Natural killer cell treated with Interleukin-12 subunit alpha and Interleukin-12 subunit beta and Interleukin-15 and Interleukin-18, amount 100 ng/mL, for 72 hours (primary cell): ENCODE results near the gene PSENEN. TPM values are rescaled to one million over a fixed set of nuclear protein-coding genes. Genes with fewer than 3 reads are reported as not detected.

Experiments used
- ATAC-seq, 2 donors: fragments of 150-1000 bp; cut with Tn5 transposase in 1 of 2; sonication (Bioruptor Pico), chemical (Tn5 transposase) in 1 of 2; 2 replicates each; pipeline ENCODE4 v1.10.0; 2021
- DNase-seq: peaks from one replicate; pipeline ENCODE4 v3.0.0; 2022; ENCODE audit warnings: low spot score
- H3K27ac Mint-ChIP-seq, 2 donors: 1 replicate in 1 of 2; 2 replicates in 1 of 2; pipeline ENCODE4 v1.8.0; 2022; ENCODE audit warnings: mixed read lengths in 2 of 2, mild to moderate bottlenecking in 1 of 2, moderate library complexity in 1 of 2
- H3K27me3 Mint-ChIP-seq, 2 donors: 1 replicate in 1 of 2; 2 replicates in 1 of 2; pipeline ENCODE4 v1.8.0; 2022; ENCODE audit warnings: mixed read lengths in 2 of 2
- H3K36me3 Mint-ChIP-seq: one replicate; pipeline ENCODE4 v1.8.0; 2022; ENCODE audit warnings: mixed read lengths
- H3K4me1 Mint-ChIP-seq, 2 donors: 1 replicate in 1 of 2; 2 replicates in 1 of 2; pipeline ENCODE4 v1.8.0; 2022; ENCODE audit warnings: low read depth in 2 of 2, mixed read lengths in 2 of 2, mild to moderate bottlenecking in 1 of 2
- H3K4me3 Mint-ChIP-seq: one replicate; pipeline ENCODE4 v1.8.0; 2022; ENCODE audit warnings: mixed read lengths
- H3K9me3 Mint-ChIP-seq: 2 replicates; pipeline ENCODE4 v1.8.0; 2022; ENCODE audit warnings: mixed read lengths
- total RNA-seq, 2 donors: library from RNA; stranded (reverse); gene quantifications; one replicate each; pipeline ENCODE4 v1.2.3, GENCODE V29; 2022

PSENEN gene
- 10 to 100 TPM; 66.4 to 84.2 TPM for total RNA-seq

- peak; percentile 77 to 82 for ATAC-seq
- Mint-ChIP-seq H3K27me3 (no peaks in the 10 kb centered on the region), H3K4me1 (peaks cover 51 to 57% of the 10 kb centered on the region in 2 donors)
Observed at GRCh38 chr19:35745328-35746086, at the start of gene PSENEN, which contains the start of gene U2AF1L4. PSENEN (plus strand) TSS chr19:35745651; CDS start chr19:35745931, 280 bp downstream. U2AF1L4 (minus strand) TSS chr19:35745418; CDS start chr19:35745391, 27 bp downstream.

GRCh38 chr19:35695895-35696422 is 49.5 kb upstream of the PSENEN start:
- Mint-ChIP-seq H3K4me1 (peaks cover 0 to 20% of the 10 kb centered on the region in 2 donors), H3K27ac (no peak overlapping the region), H3K4me3 (no peak overlapping the region), H3K27me3 (no peaks in the 10 kb centered on the region), H3K36me3 (no peaks in the 10 kb centered on the region), H3K9me3 (no peaks in the 10 kb centered on the region)
- ATAC-seq (no peak), DNase-seq (no peak)

More at GRCh38 chr19:35745328-35746086, at the start of gene PSENEN, which contains the start of gene U2AF1L4:
- H3K4me3 Mint-ChIP-seq = peak within 1 kb of the TSS; percentile 98
- peak; percentile 99 for DNase-seq
- peak within 1 kb of the TSS; percentile 94 to 97 for H3K27ac Mint-ChIP-seq
- H3K9me3 Mint-ChIP-seq = no peaks in the 10 kb centered on the region
- H3K36me3 Mint-ChIP-seq = no peaks in the 10 kb centered on the region

- Mint-ChIP-seq H3K36me3 (no peaks in the 10 kb centered on the region), H3K27ac (peak overlapping the region in 1 of 2 donors; percentile 25), H3K9me3 (no peaks in the 10 kb centered on the region), H3K4me1 (peaks cover under 1 to 20% of the 10 kb centered on the region in 2 donors), H3K4me3 (no peak overlapping the region), H3K27me3 (no peaks in the 10 kb centered on the region)
- DNase-seq = no peak
- ATAC-seq = no peak
Observed at GRCh38 chr19:35696835-35697234, 48.6 kb upstream of the PSENEN start.

GRCh38 chr19:35702223-35703012 is 43.0 kb upstream of the PSENEN start:
- peaks cover 9 to 14% of the 10 kb centered on the region in 2 donors for H3K4me1 Mint-ChIP-seq
- H3K27ac Mint-ChIP-seq = peak overlapping the region; percentile 85 to 98
- H3K27me3 Mint-ChIP-seq = peaks cover 0 to 3% of the 10 kb centered on the region in 2 donors
- H3K9me3 Mint-ChIP-seq = no peaks in the 10 kb centered on the region
- DNase-seq = peak; percentile 96
- peak overlapping the region; percentile 98 for H3K4me3 Mint-ChIP-seq
- H3K36me3 Mint-ChIP-seq = no peaks in the 10 kb centered on the region
- ATAC-seq = peak; percentile 99 to 100

GRCh38 chr19:35703343-35703742 is 42.1 kb upstream of the PSENEN start:
- Mint-ChIP-seq H3K4me1 (peaks cover 9 to 16% of the 10 kb centered on the region in 2 donors), H3K4me3 (peak overlapping the region; percentile 98), H3K9me3 (no peaks in the 10 kb centered on the region), H3K36me3 (no peaks in the 10 kb centered on the region), H3K27ac (no peak overlapping the region), H3K27me3 (peaks cover 0 to 3% of the 10 kb centered on the region in 2 donors)
- DNase-seq = no peak
- ATAC-seq = no peak

- Mint-ChIP-seq H3K4me3 (no peak within 1 kb of the TSS), H3K36me3 (no peaks in the 10 kb centered on the region), H3K4me1 (peaks cover 9 to 15% of the 10 kb centered on the region in 2 donors), H3K9me3 (no peaks in the 10 kb centered on the region), H3K27ac (no peak within 1 kb of the TSS), H3K27me3 (peaks cover 0 to 3% of the 10 kb centered on the region in 2 donors)
- DNase-seq (no peak), ATAC-seq (no peak)
Observed at GRCh38 chr19:35704218-35704617, 41.2 kb upstream of the PSENEN start, which contains the start of gene ZBTB32. ZBTB32 (plus strand) TSS chr19:35704558; CDS start chr19:35714627, 10,069 bp downstream.

- Mint-ChIP-seq H3K9me3 (no peaks in the 10 kb centered on the region), H3K4me3 (peak overlapping the region; percentile 17), H3K4me1 (peaks cover 23 to 27% of the 10 kb centered on the region in 2 donors), H3K27ac (peak overlapping the region in 1 of 2 donors; percentile 46), H3K36me3 (no peaks in the 10 kb centered on the region), H3K27me3 (no peaks in the 10 kb centered on the region)
- ATAC-seq (no peak), DNase-seq (no peak)
Observed at GRCh38 chr19:35708391-35708790, 37.1 kb upstream of the PSENEN start.

- ATAC-seq = peak; percentile 63 to 66
- DNase-seq = peak; percentile 80
- Mint-ChIP-seq H3K27ac (peak overlapping the region; percentile 96 to 99), H3K27me3 (no peaks in the 10 kb centered on the region), H3K4me3 (peak overlapping the region; percentile 88), H3K9me3 (no peaks in the 10 kb centered on the region), H3K4me1 (peaks cover 41 to 44% of the 10 kb centered on the region in 2 donors), H3K36me3 (peaks cover 18% of the 10 kb centered on the region)
Observed at GRCh38 chr19:35710784-35711723, 34.4 kb upstream of the PSENEN start.

- DNase-seq = peak; percentile 87
- Mint-ChIP-seq H3K27ac (peak overlapping the region; percentile 96 to 99), H3K4me1 (peaks cover 49 to 53% of the 10 kb centered on the region in 2 donors), H3K9me3 (no peaks in the 10 kb centered on the region), H3K36me3 (peaks cover 26% of the 10 kb centered on the region), H3K4me3 (peak overlapping the region; percentile 98), H3K27me3 (no peaks in the 10 kb centered on the region)
- ATAC-seq = peak; percentile 37 to 55
Observed at GRCh38 chr19:35712567-35713505, 32.6 kb upstream of the PSENEN start.

GRCh38 chr19:35713506-35713850 is 32.0 kb upstream of the PSENEN start:
- H3K9me3 Mint-ChIP-seq = no peaks in the 10 kb centered on the region
- peak overlapping the region; percentile 96 to 99 for H3K27ac Mint-ChIP-seq
- H3K4me1 Mint-ChIP-seq = peaks cover 49 to 50% of the 10 kb centered on the region in 2 donors
- no peaks in the 10 kb centered on the region for H3K27me3 Mint-ChIP-seq
- H3K4me3 Mint-ChIP-seq = peak overlapping the region; percentile 98
- peaks cover 26% of the 10 kb centered on the region for H3K36me3 Mint-ChIP-seq
- ATAC-seq = no peak
- no peak for DNase-seq

- peaks cover 26% of the 10 kb centered on the region for H3K36me3 Mint-ChIP-seq
- H3K4me3 Mint-ChIP-seq = peak overlapping the region; percentile 98
- ATAC-seq = no peak
- H3K27me3 Mint-ChIP-seq = no peaks in the 10 kb centered on the region
- no peak for DNase-seq
- peaks cover 49% of the 10 kb centered on the region in 2 donors for H3K4me1 Mint-ChIP-seq
- peak overlapping the region; percentile 96 to 99 for H3K27ac Mint-ChIP-seq
- H3K9me3 Mint-ChIP-seq = no peaks in the 10 kb centered on the region
Observed at GRCh38 chr19:35713904-35714495, 31.5 kb upstream of the PSENEN start.
